Activated naive CD8-positive, alpha-beta T cell treated with anti-CD3 and anti-CD28 coated beads, Interleukin-2, amount 50 U/mL, for 24 hours (primary cell): ENCODE results near the gene TMTC2.

Experiments used
- ATAC-seq: fragments of 150-1000 bp; cut with Tn5 transposase; one replicate; pipeline ENCODE4 v1.10.0; 2021
- DNase-seq: peaks from one replicate; pipeline ENCODE4 v3.0.0; 2021
- H3K27ac Mint-ChIP-seq: one replicate; pipeline ENCODE4 v1.8.0; 2021; ENCODE audit warnings: mild to moderate bottlenecking, mixed read lengths
- H3K27me3 Mint-ChIP-seq: one replicate; pipeline ENCODE4 v1.8.0; 2021; ENCODE audit warnings: mixed read lengths
- H3K36me3 Mint-ChIP-seq: one replicate; pipeline ENCODE4 v1.8.0; 2021; ENCODE audit warnings: low read depth, mixed read lengths
- H3K4me1 Mint-ChIP-seq: one replicate; pipeline ENCODE4 v1.8.0; 2021; ENCODE audit warnings: mixed read lengths
- H3K4me3 Mint-ChIP-seq: one replicate; pipeline ENCODE4 v1.8.0; 2021; ENCODE audit warnings: mild to moderate bottlenecking, moderate library complexity, mixed read lengths
- H3K9me3 Mint-ChIP-seq: one replicate; pipeline ENCODE4 v1.8.0; 2021; ENCODE audit warnings: mixed read lengths

Gene TMTC2

DNA sequence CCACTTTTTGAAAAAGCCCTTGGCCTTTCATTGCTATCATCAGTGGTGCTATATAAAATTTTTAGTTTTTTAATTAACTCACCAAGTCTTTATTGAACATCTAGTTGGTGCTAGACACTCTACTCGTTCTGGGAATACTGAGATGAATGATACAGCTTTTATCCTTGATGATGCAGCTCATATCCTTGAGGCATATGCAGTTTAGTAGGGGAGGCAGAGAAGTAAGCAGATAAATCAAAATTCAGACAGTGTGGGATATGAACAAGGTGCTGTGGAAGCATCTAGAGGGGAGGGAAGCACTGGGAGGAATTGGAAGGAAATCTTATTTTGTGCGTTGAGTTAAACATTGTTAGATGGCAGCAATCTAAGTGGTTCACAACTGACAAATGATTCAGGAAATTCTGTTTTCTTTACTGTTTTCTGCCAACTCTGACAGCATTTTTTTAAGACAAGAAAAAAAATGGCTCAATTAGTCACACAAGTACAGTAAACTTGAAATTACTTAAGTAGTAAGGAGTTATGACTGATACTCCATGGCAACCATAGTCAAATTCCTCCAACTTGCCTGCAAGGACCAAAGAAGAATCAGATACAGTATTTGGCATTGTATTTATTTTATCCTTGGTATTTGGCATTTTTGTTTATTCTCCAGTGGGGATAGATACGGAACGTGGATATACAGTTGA is 119.2 kb downstream of the TMTC2 start:
- H3K27me3 Mint-ChIP-seq = peaks cover 2% of the 10 kb centered on the region
- no peak overlapping the region for H3K4me3 Mint-ChIP-seq
- H3K36me3 Mint-ChIP-seq = no peaks in the 10 kb centered on the region
- DNase-seq = no peak
- no peaks in the 10 kb centered on the region for H3K9me3 Mint-ChIP-seq
- ATAC-seq = no peak
- H3K27ac Mint-ChIP-seq = no peak overlapping the region
- no peaks in the 10 kb centered on the region for H3K4me1 Mint-ChIP-seq

DNA sequence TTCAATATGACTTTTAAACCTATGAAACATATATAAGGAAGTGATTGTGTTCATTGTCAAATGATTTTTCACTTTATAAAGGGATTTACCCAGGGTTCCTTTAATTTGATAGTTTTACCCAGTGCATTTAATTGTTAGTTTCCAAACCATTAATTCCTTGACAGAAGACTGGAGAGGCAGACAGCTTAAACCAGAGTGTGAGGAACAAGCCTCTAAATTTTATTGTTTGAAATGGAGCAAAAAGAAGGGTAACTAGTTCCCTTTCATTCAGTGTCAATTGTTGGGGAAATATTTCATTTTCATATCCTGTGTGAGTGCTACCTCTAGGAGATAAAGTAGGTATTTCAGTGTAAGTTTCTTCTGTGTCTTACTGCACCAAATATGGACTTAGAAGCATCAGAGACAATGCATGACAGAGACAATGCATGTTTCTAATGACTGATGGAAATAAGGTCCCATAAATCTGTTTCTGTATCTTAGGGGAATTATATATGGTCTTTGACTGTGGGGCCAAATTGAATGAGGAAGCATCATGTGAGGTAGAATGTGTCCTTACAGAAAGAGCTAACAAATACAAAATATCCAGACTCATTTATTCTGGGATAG is 120.5 kb downstream of the TMTC2 start:
- Mint-ChIP-seq H3K4me3 (no peak overlapping the region), H3K4me1 (no peaks in the 10 kb centered on the region), H3K9me3 (no peaks in the 10 kb centered on the region), H3K27me3 (peaks cover 2% of the 10 kb centered on the region), H3K27ac (no peak overlapping the region), H3K36me3 (no peaks in the 10 kb centered on the region)
- no peak for ATAC-seq
- DNase-seq = no peak

DNA sequence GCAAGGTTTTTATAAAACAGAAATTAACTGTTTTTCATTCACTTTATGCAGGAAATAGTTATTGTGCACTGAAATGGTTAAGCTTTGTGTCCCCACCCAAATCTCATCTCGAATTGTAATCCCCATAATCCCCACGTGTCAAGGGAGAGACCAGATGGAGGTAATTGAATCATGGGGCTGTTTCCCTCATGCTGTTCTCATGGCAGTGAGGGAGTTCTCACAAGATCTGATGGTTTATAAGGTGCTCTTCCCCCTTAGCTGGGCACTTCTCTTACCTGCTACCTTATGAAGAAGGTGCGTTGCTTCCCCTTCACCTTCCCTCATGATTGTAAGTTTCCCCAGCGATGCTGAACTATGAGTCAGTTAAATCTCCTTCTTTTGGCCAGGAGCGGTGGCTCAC is 123.9 kb downstream of the TMTC2 start:
- H3K36me3 Mint-ChIP-seq = no peaks in the 10 kb centered on the region
- no peaks in the 10 kb centered on the region for H3K4me1 Mint-ChIP-seq

GRCh38 chr12:82817368-82817767 is 130.7 kb downstream of the TMTC2 start:
- no peak for DNase-seq

More for the DNA sequence above, 123.9 kb downstream of the TMTC2 start:
- Mint-ChIP-seq H3K4me3 (no peak overlapping the region), H3K27ac (no peak overlapping the region), H3K27me3 (peaks cover 2% of the 10 kb centered on the region), H3K9me3 (no peaks in the 10 kb centered on the region)
- ATAC-seq (no peak), DNase-seq (no peak)

GRCh38 chr12:82818271-82819035 is 131.7 kb downstream of the TMTC2 start:
- H3K36me3 Mint-ChIP-seq = peaks cover 2% of the 10 kb centered on the region
- peaks cover 1% of the 10 kb centered on the region for H3K27me3 Mint-ChIP-seq
- DNase-seq = no peak
- H3K4me1 Mint-ChIP-seq = no peaks in the 10 kb centered on the region
- no peak overlapping the region for H3K4me3 Mint-ChIP-seq
- H3K9me3 Mint-ChIP-seq = no peaks in the 10 kb centered on the region
- no peak overlapping the region for H3K27ac Mint-ChIP-seq
- no peak for ATAC-seq

More at GRCh38 chr12:82817368-82817767, 130.7 kb downstream of the TMTC2 start:
- no peak overlapping the region for H3K27ac Mint-ChIP-seq
- no peak for ATAC-seq
- no peak overlapping the region for H3K4me3 Mint-ChIP-seq
- peaks cover 2% of the 10 kb centered on the region for H3K36me3 Mint-ChIP-seq
- H3K9me3 Mint-ChIP-seq = no peaks in the 10 kb centered on the region
- no peaks in the 10 kb centered on the region for H3K4me1 Mint-ChIP-seq
- H3K27me3 Mint-ChIP-seq = no peaks in the 10 kb centered on the region

DNA sequence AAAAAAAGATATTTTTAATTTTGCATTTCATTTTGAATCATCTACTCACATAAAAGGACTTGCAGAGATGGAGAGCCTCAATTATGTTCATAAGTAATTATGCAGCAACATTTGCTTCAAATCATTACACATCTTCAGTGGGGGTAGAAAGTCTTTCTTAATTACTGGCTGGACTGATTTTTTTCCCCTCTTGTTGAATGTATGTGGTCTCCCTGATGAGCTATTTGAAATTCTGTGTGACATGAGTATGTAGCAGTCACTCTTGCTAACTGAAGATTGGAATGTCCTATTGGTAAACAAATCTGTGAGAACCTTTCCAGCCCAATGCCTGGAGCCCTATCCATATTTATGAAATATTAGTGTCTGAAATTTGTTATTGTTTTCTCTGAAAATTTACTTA is 139.8 kb downstream of the TMTC2 start:
- DNase-seq = no peak
- H3K4me1 Mint-ChIP-seq = no peaks in the 10 kb centered on the region
- H3K4me3 Mint-ChIP-seq = no peak overlapping the region
- H3K27me3 Mint-ChIP-seq = peaks cover 1% of the 10 kb centered on the region
- no peak overlapping the region for H3K27ac Mint-ChIP-seq
- H3K9me3 Mint-ChIP-seq = no peaks in the 10 kb centered on the region
- H3K36me3 Mint-ChIP-seq = peaks cover 2% of the 10 kb centered on the region
- ATAC-seq = no peak

GRCh38 chr12:82832096-82832495 is 145.4 kb downstream of the TMTC2 start:
- Mint-ChIP-seq H3K36me3 (no peaks in the 10 kb centered on the region), H3K27ac (no peak overlapping the region), H3K4me1 (no peaks in the 10 kb centered on the region), H3K9me3 (no peaks in the 10 kb centered on the region), H3K4me3 (no peak overlapping the region), H3K27me3 (no peaks in the 10 kb centered on the region)
- DNase-seq = no peak
- ATAC-seq = no peak

DNA sequence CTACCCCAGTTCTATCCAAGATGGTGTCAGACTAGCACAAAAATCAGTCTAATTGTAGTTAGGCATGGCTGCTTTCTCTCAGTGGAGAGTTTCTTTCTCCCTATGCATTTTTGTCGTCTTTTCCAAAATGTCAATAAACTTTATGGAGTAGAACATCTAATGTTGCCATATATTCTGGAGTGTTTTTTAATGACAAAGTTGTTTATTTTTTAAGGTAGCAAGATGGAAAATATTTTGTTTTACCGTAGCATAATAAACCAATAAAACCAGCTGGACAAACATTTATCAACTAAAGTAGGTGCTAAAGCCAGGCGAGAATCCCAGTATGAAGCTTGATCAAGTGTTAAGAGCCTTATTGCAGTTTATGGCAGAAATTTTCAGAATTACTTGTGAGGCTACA is 146.3 kb downstream of the TMTC2 start:
- H3K9me3 Mint-ChIP-seq = no peaks in the 10 kb centered on the region
- no peaks in the 10 kb centered on the region for H3K27me3 Mint-ChIP-seq
- no peaks in the 10 kb centered on the region for H3K4me1 Mint-ChIP-seq
- H3K4me3 Mint-ChIP-seq = no peak overlapping the region
- H3K36me3 Mint-ChIP-seq = no peaks in the 10 kb centered on the region
- H3K27ac Mint-ChIP-seq = no peak overlapping the region
- DNase-seq = no peak
- no peak for ATAC-seq

- no peak for ATAC-seq
- no peaks in the 10 kb centered on the region for H3K27me3 Mint-ChIP-seq
- H3K4me1 Mint-ChIP-seq = no peaks in the 10 kb centered on the region
- DNase-seq = no peak
- H3K4me3 Mint-ChIP-seq = no peak overlapping the region
- H3K27ac Mint-ChIP-seq = no peak overlapping the region
- no peaks in the 10 kb centered on the region for H3K9me3 Mint-ChIP-seq
- H3K36me3 Mint-ChIP-seq = no peaks in the 10 kb centered on the region
Observed at GRCh38 chr12:82833481-82833880, 146.8 kb downstream of the TMTC2 start.

DNA sequence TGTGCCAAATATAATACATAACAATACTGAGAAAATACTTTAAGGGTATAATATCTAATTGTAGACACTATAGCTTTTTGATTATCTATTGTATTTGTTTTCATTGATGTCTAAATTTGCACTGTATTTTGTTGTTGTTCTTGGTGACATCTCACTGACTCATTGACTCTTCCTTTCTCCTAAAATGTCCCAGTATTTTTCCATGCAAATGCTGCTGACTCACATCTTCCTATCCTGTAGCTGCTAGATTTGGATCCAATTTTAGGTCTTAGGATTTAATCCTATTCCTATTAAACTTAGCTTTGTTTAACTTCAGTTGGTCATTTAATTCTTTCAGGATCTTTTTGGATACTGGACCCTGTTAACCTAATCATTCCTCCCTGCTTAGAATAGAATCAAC is 148.5 kb downstream of the TMTC2 start:
- no peaks in the 10 kb centered on the region for H3K4me1 Mint-ChIP-seq
- no peak for ATAC-seq
- no peak for DNase-seq
- no peaks in the 10 kb centered on the region for H3K9me3 Mint-ChIP-seq
- H3K27me3 Mint-ChIP-seq = no peaks in the 10 kb centered on the region
- no peak overlapping the region for H3K27ac Mint-ChIP-seq
- H3K4me3 Mint-ChIP-seq = no peak overlapping the region
- no peaks in the 10 kb centered on the region for H3K36me3 Mint-ChIP-seq

DNA sequence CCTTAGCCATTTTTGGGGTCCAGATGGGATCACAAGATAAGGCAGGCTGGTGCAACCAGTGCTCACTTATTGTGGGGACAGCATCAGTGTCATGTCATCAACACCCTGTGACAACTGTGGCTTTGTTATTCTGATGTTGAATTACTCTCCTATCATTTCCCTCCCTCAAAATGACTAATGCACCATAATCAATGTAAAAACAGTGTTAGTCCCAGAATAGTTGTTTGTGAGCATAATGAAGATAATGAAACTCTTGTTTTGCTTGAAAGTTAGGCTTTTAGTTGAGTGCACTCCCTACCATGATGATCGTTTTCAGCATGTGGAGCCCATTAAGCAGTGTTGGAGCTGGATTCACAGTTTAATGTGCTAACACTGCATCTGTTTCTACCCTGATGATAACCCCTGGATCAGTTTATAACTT is 151.4 kb downstream of the TMTC2 start:
- H3K4me1 Mint-ChIP-seq = no peaks in the 10 kb centered on the region
- peaks cover under 1% of the 10 kb centered on the region for H3K9me3 Mint-ChIP-seq
- ATAC-seq = no peak
- no peak overlapping the region for H3K4me3 Mint-ChIP-seq
- H3K27me3 Mint-ChIP-seq = no peaks in the 10 kb centered on the region
- DNase-seq = no peak
- H3K36me3 Mint-ChIP-seq = no peaks in the 10 kb centered on the region
- H3K27ac Mint-ChIP-seq = no peak overlapping the region

GRCh38 chr12:82838827-82839226 is 152.1 kb downstream of the TMTC2 start:
- Mint-ChIP-seq H3K27ac (no peak overlapping the region), H3K9me3 (peaks cover 3% of the 10 kb centered on the region), H3K36me3 (no peaks in the 10 kb centered on the region), H3K27me3 (no peaks in the 10 kb centered on the region), H3K4me3 (no peak overlapping the region), H3K4me1 (no peaks in the 10 kb centered on the region)
- no peak for DNase-seq
- no peak for ATAC-seq

DNA sequence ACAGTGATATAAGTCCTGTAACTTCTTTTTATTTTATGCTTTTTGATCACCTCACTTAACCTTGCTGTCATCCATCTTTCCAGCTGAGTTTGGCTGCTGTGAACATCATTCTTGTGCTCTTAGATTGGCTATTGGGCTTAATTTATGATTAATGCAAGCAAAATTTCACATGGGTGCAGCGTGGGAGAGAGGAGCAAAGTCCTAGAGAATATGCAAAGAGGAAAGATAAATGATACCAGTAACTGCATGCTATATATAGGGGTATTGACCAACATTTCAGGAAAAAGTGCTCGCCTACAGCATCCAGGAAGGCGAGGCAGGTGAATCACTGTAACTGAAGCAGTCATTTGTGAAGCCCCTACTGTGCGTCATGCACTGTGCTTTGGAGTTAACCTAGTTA is 153.1 kb downstream of the TMTC2 start:
- H3K36me3 Mint-ChIP-seq = no peaks in the 10 kb centered on the region
- H3K9me3 Mint-ChIP-seq = peaks cover 3% of the 10 kb centered on the region
- no peak overlapping the region for H3K4me3 Mint-ChIP-seq
- ATAC-seq (no peak), DNase-seq (no peak)
- H3K4me1 Mint-ChIP-seq = no peaks in the 10 kb centered on the region
- H3K27me3 Mint-ChIP-seq = no peaks in the 10 kb centered on the region
- H3K27ac Mint-ChIP-seq = no peak overlapping the region

DNA sequence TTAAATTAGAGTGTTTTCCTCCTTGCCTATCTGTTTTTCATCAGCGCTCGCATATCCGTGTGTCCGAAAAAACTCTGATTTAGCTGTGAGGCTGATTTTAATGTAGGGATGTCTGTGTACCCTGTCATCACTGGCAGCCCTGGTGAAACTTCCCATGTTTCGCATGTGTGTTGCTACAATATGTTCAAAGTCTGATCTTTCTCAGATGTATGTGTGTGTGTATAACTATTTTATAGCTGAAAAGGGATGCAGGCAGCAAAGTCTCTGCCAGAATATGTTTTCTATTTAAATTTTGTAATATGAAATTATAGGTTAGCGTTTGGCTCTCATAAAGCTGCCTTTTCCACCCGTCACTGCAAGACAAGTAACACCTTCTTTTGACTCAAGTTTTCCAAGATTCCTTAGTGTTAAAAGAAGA is 154.8 kb downstream of the TMTC2 start:
- Mint-ChIP-seq H3K36me3 (no peaks in the 10 kb centered on the region), H3K9me3 (peaks cover 3% of the 10 kb centered on the region), H3K27me3 (no peaks in the 10 kb centered on the region), H3K27ac (no peak overlapping the region), H3K4me1 (no peaks in the 10 kb centered on the region), H3K4me3 (no peak overlapping the region)
- ATAC-seq (no peak), DNase-seq (no peak)

- no peak overlapping the region for H3K4me3 Mint-ChIP-seq
- DNase-seq (no peak), ATAC-seq (no peak)
- H3K27me3 Mint-ChIP-seq = no peaks in the 10 kb centered on the region
- peaks cover 3% of the 10 kb centered on the region for H3K9me3 Mint-ChIP-seq
- no peak overlapping the region for H3K27ac Mint-ChIP-seq
- H3K36me3 Mint-ChIP-seq = no peaks in the 10 kb centered on the region
- H3K4me1 Mint-ChIP-seq = no peaks in the 10 kb centered on the region
Observed at GRCh38 chr12:82842480-82842879, 155.8 kb downstream of the TMTC2 start.
